ENCODE data around the gene SCO1. TPM values are rescaled to one million over a fixed set of nuclear protein-coding genes. Genes with fewer than 3 reads are reported as not detected.

The SCO1 gene
- total RNA-seq, 1 experiment from 2014 or later, result 40.4 TPM

DNA sequence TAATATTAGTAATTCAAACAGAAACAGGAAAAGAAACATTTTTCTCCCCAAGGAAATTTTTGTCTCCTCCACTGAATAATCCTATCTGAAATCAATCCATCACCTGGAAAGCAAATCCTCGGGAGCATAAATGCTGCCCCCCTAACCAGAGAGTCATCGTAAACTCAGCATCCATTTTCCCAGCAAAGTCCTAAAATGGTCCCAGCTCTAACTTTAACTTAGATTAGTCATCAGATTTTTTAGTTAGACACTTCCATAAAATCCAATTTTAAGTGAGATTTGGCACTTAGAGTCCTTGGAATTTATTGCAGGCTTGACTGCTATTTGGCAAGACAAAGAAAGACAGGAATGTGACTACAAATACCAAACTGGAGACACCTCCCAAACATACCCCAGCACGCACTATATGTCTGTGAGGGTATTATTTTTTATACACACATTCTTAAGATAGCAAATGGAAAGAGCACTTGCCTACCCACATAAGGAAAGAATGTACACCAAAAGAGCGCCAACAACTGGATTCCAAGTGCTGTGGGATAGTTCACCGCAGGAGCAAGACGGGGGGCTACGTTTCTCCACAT lies 15.4 kb downstream of the SCO1 start:
- Histone ChIP-seq H3K4me3 (no peak overlapping the region), H3K9me3 (no peaks in the 10 kb centered on the region), H3K27me3 (no peaks in the 10 kb centered on the region), H3K36me3 (peaks cover 89% of the 10 kb centered on the region)
- DNase-seq, result no peak

DNA sequence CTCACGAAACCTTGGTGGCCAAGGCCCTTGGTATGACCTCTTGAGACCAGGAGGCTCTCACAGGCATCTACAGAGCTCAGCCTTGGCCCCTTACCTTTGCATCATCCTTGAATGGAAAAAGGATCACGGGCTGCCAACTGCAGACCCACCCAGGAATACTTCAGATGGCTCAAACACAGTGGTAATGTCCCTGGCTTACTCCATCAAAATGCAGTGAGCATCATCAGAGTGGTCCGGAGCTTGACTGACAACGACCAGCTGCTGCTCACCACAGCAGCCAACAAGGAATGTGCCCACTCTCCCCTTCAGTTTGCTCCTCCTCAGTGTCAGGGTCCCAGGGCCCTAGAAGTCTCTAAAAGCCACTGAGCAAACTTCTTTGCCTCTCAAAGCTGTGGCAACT lies 22.6 kb downstream of the SCO1 start:
- H3K27me3 ChIP-seq, result no peaks in the 10 kb centered on the region
- H3K36me3 ChIP-seq, result peaks cover 53% of the 10 kb centered on the region
- no peak overlapping the region for H3K4me3 ChIP-seq
- DNase-seq, result no peak
- H3K9me3 ChIP-seq, result no peaks in the 10 kb centered on the region

DNA sequence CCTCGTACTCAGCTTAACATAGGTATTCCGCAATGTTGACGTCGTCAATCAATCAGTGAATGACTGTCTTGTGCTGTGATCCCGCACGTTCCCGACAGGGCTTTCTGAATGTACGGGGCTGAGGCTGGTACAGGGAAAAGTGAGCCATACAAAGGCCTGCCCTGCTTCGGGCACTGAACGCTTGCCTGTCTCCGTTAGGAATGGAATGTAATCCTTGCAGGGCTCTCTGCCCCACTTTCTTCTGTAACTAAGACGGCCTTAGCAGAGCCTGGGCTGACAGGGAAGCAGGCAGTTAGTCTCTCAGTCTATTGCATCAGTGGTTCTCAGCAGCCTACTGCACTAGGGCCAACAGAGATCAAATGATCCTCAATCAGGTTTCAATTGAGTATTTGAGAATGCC lies 24.0 kb downstream of the SCO1 start:
- Histone ChIP-seq H3K36me3 (peaks cover 42% of the 10 kb centered on the region), H3K27me3 (no peaks in the 10 kb centered on the region), H3K9me3 (no peaks in the 10 kb centered on the region), H3K4me3 (no peak overlapping the region)
- no peak for DNase-seq

DNA sequence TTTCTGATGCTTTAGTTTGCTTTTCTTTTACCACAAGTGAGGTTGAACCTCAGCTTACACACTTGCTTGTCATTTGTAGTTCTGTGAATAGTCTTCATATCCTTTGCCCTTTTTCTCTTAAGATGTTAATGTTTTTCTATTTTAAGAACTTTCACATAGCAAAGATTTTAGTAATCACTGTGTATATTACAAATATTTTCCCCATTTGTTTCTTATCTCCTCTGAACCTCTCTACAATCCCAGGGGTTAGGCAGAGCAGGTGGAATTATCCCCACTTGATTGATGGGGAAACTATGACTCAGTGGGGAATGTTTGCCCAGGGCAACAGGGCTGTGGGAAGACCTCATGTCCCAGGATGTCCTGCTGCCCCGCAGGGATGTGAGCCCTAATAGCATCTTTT lies 28.6 kb downstream of the SCO1 start:
- no peak for DNase-seq

DNA sequence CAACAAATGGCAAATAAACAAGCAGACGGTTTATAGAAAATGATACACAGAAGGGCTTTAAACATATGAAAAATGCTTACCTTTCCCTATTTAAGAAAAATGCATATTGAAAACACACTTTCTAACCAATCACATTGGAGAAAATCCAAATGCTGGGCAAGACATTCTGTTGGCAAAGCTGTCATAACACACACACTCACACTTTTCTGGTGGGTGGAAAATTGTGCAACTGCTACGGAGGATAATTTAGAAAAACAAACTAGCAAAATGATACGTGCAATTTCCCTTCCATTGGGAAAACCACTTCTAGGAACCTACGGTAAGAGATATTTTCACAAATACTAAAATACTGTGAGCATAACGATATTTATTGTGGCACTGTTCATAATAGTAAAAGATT lies 30.4 kb downstream of the SCO1 start:
- no peaks in the 10 kb centered on the region for H3K9me3 ChIP-seq
- no peak for DNase-seq
- H3K27me3 ChIP-seq, result no peaks in the 10 kb centered on the region; the same call in 1 of the 2 replicates
- H3K36me3 ChIP-seq, result no peaks in the 10 kb centered on the region
- H3K4me3 ChIP-seq, result no peak overlapping the region

More for the DNA sequence above, 28.6 kb downstream of the SCO1 start:
- Histone ChIP-seq H3K36me3 (peaks cover 5% of the 10 kb centered on the region), H3K27me3 (no peaks in the 10 kb centered on the region; the same call in 1 of the 2 replicates), H3K9me3 (no peaks in the 10 kb centered on the region), H3K4me3 (no peak overlapping the region)

DNA sequence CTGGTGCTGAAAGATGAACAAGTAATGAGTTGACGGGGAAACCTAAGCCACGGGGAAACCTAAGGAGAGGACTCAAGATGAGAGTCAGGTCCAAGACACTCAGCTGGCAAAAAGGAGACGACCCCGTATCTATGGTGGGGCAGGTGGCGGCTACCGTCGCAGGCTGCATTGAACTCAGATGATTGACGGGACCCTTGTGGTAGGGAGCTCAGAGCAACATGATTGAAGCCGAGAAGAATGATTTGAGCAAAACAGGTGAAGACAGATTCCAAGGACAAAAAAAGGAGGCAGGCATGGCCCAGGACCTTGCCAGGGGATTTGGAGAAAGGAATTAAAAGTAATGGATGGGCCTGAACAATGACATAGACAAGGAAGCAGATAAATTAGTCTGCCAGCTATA lies 32.8 kb downstream of the SCO1 start:
- no peak overlapping the region for H3K4me3 ChIP-seq
- H3K27me3 ChIP-seq, result no peaks in the 10 kb centered on the region; the same call in 1 of the 2 replicates
- no peak for DNase-seq
- no peaks in the 10 kb centered on the region for H3K36me3 ChIP-seq
- no peaks in the 10 kb centered on the region for H3K9me3 ChIP-seq

DNA sequence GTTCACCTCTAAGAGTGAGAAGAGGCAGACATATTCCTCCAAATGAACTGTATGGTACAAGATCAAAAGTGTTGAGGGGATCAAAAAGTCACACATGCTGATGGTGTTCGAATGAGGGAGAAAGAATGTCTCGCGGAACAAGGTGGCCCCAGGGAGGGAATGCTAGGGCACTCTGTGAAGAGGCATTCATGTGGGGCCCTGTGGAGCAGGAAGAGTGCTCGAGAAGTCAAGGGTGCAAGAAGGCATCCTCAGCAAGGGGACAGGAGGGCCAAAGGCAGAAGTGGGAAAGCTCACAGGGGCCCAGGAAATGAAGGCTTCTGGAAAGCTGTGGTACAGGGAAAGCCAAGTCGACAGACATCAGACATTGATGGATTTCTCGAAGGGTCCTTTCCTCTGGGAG lies 34.1 kb downstream of the SCO1 start:
- no peak for DNase-seq
- Histone ChIP-seq H3K36me3 (no peaks in the 10 kb centered on the region), H3K4me3 (no peak overlapping the region), H3K27me3 (no peaks in the 10 kb centered on the region; the same call in 1 of the 2 replicates), H3K9me3 (no peaks in the 10 kb centered on the region)

DNA sequence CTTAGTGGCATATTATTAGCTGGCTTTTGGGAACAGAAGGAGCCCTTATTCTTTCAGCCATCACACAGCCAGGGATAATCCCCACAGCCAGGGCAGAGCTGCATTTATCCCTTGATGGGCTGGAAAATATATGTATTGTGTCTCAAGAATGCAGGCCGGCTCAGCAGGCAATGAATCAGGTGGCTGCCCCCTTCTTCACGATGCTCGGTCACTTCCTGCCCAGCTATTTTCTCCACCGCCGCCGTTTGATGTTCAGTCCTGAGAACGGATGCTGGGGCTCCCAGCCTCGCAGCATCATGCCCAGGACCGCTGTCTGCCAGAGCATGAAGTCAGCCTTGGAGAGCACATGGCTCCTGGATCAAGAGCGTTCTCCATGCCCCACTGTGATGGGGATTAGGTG lies 35.9 kb downstream of the SCO1 start:
- Histone ChIP-seq H3K27me3 (no peaks in the 10 kb centered on the region), H3K9me3 (no peaks in the 10 kb centered on the region), H3K36me3 (no peaks in the 10 kb centered on the region), H3K4me3 (no peak overlapping the region)
- no peak for DNase-seq

DNA sequence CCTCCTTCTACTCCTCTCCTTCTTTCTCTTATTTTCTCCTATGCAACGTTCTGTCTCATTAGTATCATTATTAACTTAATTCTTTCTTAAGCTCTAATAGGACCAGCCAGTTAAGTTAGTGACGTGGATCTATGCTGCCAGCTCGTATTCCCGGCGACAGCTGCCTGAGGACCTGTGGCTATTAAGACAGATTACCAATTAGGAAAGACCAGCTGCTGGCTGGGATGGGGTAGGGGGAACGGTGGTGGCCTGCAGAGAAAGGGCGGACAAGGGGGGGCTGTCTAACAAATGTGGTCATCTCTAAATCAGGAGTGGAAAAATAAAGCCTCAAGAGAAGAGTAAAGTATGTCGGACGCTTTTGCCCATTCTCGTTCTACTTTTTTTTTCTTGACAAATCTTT lies 39.5 kb downstream of the SCO1 start:
- H3K36me3 ChIP-seq, result no peaks in the 10 kb centered on the region
- H3K4me3 ChIP-seq, result no peak overlapping the region
- no peaks in the 10 kb centered on the region for H3K27me3 ChIP-seq
- DNase-seq, result no peak
- no peaks in the 10 kb centered on the region for H3K9me3 ChIP-seq

DNA sequence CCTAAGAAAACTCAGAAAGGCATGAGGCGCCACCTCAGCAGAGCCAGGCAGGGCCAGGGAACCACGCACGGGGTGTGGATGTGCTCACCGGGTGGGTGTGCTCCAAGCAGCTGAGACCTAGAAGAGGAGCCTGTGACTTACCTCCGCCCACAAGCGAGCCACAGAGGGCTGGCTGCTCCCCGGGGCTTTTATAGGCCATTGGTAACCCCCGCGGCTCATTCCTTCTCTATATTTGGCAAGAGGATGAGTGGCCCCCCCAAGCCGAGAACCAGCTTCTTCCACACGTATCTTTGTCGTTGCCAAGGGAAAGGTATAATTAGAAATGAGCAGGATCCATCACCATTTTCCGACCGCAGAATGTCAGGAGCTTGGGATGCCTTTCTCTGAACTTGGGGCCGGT lies 40.2 kb downstream of the SCO1 start, which contains the start of gene MYH3:
TSS of gene MYH3 (minus strand) at position 162 of the 400 bp plus-strand sequence. CDS start 2,245 bp downstream, outside the sequence.
- Histone ChIP-seq H3K36me3 (no peaks in the 10 kb centered on the region), H3K4me3 (no peak within 1 kb of the TSS), H3K27me3 (no peaks in the 10 kb centered on the region), H3K9me3 (no peaks in the 10 kb centered on the region)
- no peak for DNase-seq

DNA sequence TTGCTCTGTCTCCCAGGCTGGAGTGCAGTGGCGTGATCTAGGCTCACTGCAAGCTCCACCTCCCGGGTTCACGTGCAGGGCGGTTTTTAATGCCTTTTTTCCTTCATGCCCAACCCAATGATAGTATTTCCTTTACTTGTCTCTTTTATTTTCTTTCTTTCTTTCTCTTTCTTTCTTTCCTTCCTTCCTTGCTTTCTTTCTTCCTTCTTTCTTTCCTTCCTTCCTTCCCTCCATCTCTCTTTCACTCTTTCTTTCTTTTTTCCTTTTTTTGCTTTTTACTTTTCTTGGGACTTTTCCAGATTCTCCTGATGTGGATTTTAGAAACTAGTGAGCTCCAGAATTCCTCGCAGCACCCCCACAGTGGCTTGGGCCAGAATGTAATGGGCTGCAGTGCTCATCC lies 43.3 kb downstream of the SCO1 start:
- no peak for DNase-seq

DNA sequence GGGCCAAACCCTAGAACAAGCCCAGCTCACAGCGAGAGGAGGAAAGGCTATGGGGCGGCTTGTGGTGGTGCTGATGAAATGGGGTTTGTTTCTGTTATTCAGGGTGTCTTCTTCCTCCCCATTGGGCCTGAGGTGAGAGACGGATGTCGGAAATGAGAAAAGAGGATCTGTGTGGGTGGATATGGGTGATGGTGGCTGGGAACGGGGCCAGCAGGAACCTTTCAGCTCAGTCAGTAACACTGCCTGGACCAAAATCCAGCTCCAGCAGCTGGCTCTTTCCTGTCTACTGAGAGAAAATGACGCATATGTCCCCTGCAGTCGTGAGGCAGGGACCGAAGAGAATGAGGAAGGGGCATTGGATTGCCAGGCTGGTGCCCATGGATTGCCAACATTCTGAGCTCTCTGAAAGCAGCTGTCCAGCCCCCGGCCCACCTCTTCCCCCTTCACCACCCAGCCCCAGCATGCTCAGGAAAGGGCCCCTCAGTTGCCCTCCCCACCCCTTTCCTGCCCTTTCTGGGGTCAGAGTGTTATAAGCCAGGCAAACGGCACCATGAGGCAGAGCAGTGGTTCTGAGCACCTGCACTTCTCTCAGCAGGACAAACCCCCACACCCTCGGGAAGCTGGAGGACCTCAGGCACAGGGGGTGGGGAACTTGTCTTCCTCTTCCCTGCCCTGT lies 44.2 kb downstream of the SCO1 start:
- Histone ChIP-seq H3K4me3 (no peak overlapping the region), H3K9me3 (no peaks in the 10 kb centered on the region), H3K27me3 (no peaks in the 10 kb centered on the region), H3K36me3 (no peaks in the 10 kb centered on the region)
- no peak for DNase-seq

More for the DNA sequence above, 43.3 kb downstream of the SCO1 start:
- Histone ChIP-seq H3K4me3 (no peak overlapping the region), H3K27me3 (no peaks in the 10 kb centered on the region), H3K9me3 (no peaks in the 10 kb centered on the region), H3K36me3 (no peaks in the 10 kb centered on the region)

DNA sequence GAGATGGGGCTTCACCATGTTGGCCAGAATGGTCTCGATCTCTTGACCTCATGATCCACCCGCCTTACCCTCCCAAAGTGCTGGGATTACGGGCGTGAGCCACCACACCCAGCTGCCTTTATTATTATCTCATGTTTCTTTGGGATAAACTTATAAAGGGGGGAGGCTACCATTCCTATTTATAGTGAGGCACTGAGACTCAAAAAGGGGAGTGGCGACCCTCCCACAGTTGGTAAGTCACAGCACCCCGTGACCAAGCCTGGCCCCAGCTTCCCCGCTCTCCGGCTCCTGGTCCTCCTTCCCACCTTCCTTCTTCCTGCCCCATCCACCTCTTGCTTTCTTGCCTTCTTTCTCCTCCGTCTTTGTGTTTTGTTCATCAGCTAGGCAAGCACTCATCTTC lies 45.4 kb downstream of the SCO1 start:
- Histone ChIP-seq H3K36me3 (no peaks in the 10 kb centered on the region), H3K9me3 (no peaks in the 10 kb centered on the region), H3K4me3 (no peak overlapping the region), H3K27me3 (no peaks in the 10 kb centered on the region)
- no peak for DNase-seq

DNA sequence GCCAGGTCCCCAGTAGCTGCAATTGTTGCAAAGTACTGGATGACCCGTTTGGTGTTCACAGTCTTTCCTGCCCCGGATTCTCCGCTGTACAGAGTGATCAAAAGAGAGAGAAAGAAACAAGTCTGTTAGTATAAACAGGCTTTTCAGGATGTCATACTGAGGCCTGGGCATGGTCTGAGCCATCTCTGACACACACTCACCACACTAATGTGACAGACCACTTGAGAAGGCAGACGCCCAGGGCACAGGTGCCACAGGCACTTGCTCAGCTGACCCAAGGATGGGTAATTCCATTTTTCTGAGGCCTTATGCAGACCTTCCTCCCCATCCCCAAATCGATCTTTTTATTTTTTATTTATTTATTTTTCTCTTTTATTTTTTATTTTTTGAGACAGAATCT lies 47.7 kb downstream of the SCO1 start:
- no peak overlapping the region for H3K4me3 ChIP-seq
- DNase-seq, result no peak
- H3K9me3 ChIP-seq, result no peaks in the 10 kb centered on the region
- H3K36me3 ChIP-seq, result no peaks in the 10 kb centered on the region
- H3K27me3 ChIP-seq, result no peaks in the 10 kb centered on the region

DNA sequence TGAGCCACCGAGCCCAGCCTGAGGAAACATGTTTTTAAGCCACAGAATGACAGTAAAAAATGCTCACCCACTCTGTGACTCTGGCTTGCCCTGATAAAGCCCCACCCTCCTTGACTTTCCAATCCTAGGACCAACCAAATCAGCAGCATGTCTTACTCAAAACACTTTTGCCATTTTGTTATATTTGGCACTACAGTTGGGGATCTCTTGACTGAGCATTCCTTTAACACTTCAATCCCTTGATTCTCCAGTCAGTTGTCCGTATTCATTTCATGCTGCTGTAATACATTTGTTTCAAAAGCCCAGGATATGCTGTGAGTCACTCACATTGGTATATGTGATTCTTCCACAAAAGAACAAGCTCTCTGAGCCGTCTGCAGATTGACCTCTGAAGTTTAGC lies 48.4 kb downstream of the SCO1 start:
- H3K27me3 ChIP-seq, result no peaks in the 10 kb centered on the region
- H3K9me3 ChIP-seq, result no peaks in the 10 kb centered on the region
- no peak for DNase-seq
- H3K36me3 ChIP-seq, result no peaks in the 10 kb centered on the region
- H3K4me3 ChIP-seq, result no peak overlapping the region

DNA sequence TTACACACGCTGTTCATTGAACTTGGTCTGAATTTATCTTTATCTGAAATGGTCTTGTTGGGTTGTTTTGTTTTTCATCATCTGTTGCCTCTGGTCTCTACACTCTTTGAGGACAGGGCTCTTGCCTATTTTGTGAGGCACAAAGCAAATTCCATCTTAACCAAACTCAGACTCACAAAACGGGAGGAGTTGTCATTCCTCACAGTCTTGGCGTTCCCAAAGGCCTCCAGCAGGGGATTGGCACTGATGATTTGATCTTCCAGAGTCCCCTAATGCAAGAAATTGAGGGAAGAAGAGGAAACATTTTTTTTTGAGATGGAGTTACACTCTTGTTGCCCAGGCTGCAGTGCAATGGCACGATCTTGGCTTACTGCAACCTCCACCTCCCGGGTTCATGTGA lies 49.0 kb downstream of the SCO1 start:
- no peak for DNase-seq
- Histone ChIP-seq H3K36me3 (no peaks in the 10 kb centered on the region), H3K4me3 (no peak overlapping the region), H3K27me3 (no peaks in the 10 kb centered on the region), H3K9me3 (no peaks in the 10 kb centered on the region)

DNA sequence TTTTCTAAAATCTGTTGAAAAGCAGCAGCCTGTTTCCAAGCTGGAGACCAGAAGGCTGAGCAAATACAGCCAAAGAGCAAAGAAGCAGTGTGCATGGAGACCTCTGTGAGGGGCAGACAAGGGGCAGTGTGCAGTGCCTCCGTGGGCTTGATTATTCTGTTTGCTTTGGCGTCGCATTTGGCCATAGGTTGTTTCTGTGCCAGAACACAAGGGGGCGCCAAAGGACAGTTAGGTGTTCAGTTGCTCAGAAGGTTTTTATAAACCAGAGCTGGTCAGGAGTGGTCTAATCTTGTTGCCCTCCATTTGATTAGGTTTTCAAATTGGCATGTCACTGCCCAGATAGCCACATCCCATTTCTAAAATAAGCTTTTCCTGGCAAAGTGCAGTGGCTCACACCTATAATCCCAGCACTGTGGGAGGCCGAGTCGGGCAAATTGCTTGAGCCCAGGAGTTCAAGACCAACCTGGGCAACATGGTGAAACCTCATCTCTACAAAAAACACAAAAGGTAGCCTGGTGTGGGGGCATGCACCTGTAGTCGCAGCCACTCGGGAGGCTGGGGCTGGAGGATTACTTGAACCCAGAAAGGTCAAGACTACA lies 50.8 kb downstream of the SCO1 start:
- peak; percentile 60 for DNase-seq

DNA sequence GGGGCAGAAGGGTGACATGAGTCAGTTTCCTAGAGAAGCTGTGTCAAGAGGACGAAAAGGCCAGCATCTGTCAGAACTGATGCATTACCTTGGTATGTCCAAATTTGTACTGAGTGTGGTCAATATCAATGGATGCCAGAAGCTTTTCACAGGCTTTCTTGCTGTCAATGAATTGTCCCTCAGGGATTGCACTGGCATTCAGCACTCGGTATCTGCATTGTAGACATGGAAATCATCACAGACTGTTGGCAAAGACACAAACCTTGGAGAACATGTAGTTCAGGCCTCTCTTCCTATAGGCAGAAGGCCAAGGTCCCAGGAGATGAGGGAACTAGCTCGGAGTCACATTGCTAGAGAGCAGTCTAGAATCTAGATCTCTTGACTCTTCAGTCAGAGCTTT lies 56.9 kb downstream of the SCO1 start:
- DNase-seq, result no peak
- Histone ChIP-seq H3K36me3 (no peaks in the 10 kb centered on the region), H3K27me3 (no peaks in the 10 kb centered on the region), H3K9me3 (no peaks in the 10 kb centered on the region), H3K4me3 (no peak overlapping the region)

More for the DNA sequence above, 50.8 kb downstream of the SCO1 start:
- Histone ChIP-seq H3K4me3 (no peak overlapping the region), H3K9me3 (no peaks in the 10 kb centered on the region), H3K36me3 (no peaks in the 10 kb centered on the region), H3K27me3 (no peaks in the 10 kb centered on the region)

All from MG63 (cell line).